ENCODE data around the gene ATP2B2.

DNA sequence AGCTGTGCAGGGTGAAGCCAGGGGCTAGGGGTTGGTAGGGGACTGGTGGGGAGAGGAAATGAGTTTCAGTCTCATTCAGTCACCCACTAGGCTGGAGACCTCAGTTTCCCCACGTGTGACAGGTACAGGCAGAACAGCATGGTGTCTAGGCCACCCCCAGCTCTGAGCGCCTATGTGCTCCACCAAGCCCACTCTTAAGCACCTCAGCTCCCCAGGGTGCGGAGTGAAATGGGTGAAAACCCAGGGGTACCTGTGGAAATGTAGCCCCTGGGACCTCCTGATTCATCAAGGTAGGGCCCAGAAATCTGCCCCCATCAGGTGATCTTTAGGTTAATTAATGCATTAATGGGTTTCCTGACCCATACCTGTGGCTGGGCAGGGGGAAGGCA lies 3.7 kb downstream of the ATP2B2 start:
- no peak for TF ChIP-seq YY1 (IDR thresholded peaks at IDR 0.05; ENCODE audit: insufficient read depth, insufficient read length)
- TF ChIP-seq ZNF274 (IDR thresholded peaks at IDR 0.05; ENCODE audit: low read depth, low read length) = no peak
- no peak for TF ChIP-seq SUZ12 (IDR thresholded peaks at IDR 0.05; ENCODE audit: extremely low read depth, insufficient read depth, insufficient read length)
